ENCODE data around the gene HHAT. TPM values are rescaled to one million over a fixed set of nuclear protein-coding genes. Genes with fewer than 3 reads are reported as not detected.
"Not testable (repeated sequence)": the region's sequence is repeated elsewhere in the genome, so short reads cannot be mapped to it uniquely, and the experiment has no call there.

HHAT gene
- total RNA-seq, 2 donors from 2014 or later: 16.3 to 19.0 TPM

GRCh38 chr1:210654176-210654981 lies 325.7 kb downstream of the HHAT start:
- H3K4me3 ChIP-seq: no peak overlapping the region
- H3K27me3 ChIP-seq (replicated peaks; ENCODE audit: insufficient read depth): no peaks in the 10 kb centered on the region
- H3K9me3 ChIP-seq: no peaks in the 10 kb centered on the region
- no peak overlapping the region for H3K27ac ChIP-seq
- intact Hi-C loops (cut with DNase I): no loop called here
- H3K36me3 ChIP-seq: no peaks in the 10 kb centered on the region
- TF ChIP-seq POLR2AphosphoS5 (IDR thresholded peaks at IDR 0.05): no peak
- no peak for TF ChIP-seq POLR2A (IDR thresholded peaks at IDR 0.05)
- no peak for TF ChIP-seq CTCF (IDR thresholded peaks at IDR 0.05)
- H3K4me1 ChIP-seq (replicated peaks): no peaks in the 10 kb centered on the region
- WGBS: 84% methylated on average over 7 of the region's 7 CpGs
- DNase-seq (ENCODE audit: low spot score): no peak

GRCh38 chr1:210655511-210655910 lies 326.8 kb downstream of the HHAT start:
- 75% methylated on average over 7 of the region's 7 CpGs for WGBS
- TF ChIP-seq POLR2AphosphoS5 (IDR thresholded peaks at IDR 0.05): no peak
- TF ChIP-seq POLR2A (IDR thresholded peaks at IDR 0.05): no peak
- no peak for TF ChIP-seq CTCF (IDR thresholded peaks at IDR 0.05)
- intact Hi-C loops (cut with DNase I): no loop called here
- no peaks in the 10 kb centered on the region for H3K27me3 ChIP-seq (replicated peaks; ENCODE audit: insufficient read depth)
- H3K4me1 ChIP-seq (replicated peaks): no peaks in the 10 kb centered on the region
- H3K36me3 ChIP-seq: no peaks in the 10 kb centered on the region
- no peak overlapping the region for H3K4me3 ChIP-seq
- no peak for DNase-seq (ENCODE audit: low spot score)
- no peaks in the 10 kb centered on the region for H3K9me3 ChIP-seq
- no peak overlapping the region for H3K27ac ChIP-seq

GRCh38 chr1:210657806-210658205 lies 329.1 kb downstream of the HHAT start:
- Histone ChIP-seq H3K4me1 (replicated peaks) (no peaks in the 10 kb centered on the region), H3K9me3 (no peaks in the 10 kb centered on the region), H3K4me3 (no peak overlapping the region), H3K27ac (no peak overlapping the region), H3K36me3 (no peaks in the 10 kb centered on the region), H3K27me3 (replicated peaks; ENCODE audit: insufficient read depth) (no peaks in the 10 kb centered on the region)
- no peak for DNase-seq (ENCODE audit: low spot score)
- intact Hi-C loops (cut with DNase I): no loop called here
- 83% methylated on average over 6 of the region's 6 CpGs for WGBS
- no peak for TF ChIP-seq POLR2AphosphoS5 (IDR thresholded peaks at IDR 0.05)
- TF ChIP-seq POLR2A (IDR thresholded peaks at IDR 0.05): no peak
- no peak for TF ChIP-seq CTCF (IDR thresholded peaks at IDR 0.05)

GRCh38 chr1:210661520-210661919 lies 332.8 kb downstream of the HHAT start:
- DNase-seq (ENCODE audit: low spot score); H3K27ac ChIP-seq; H3K4me3 ChIP-seq; H3K36me3 ChIP-seq; intact Hi-C loops (cut with DNase I); H3K27me3 ChIP-seq (replicated peaks; ENCODE audit: insufficient read depth); H3K9me3 ChIP-seq; H3K4me1 ChIP-seq (replicated peaks): not testable (repeated sequence)
- 96% methylated on average over 4 of the region's 4 CpGs for WGBS

GRCh38 chr1:210662291-210663050 lies 333.8 kb downstream of the HHAT start:
- TF ChIP-seq CTCF (IDR thresholded peaks at IDR 0.05) (no peak), POLR2AphosphoS5 (IDR thresholded peaks at IDR 0.05) (no peak), POLR2A (IDR thresholded peaks at IDR 0.05) (no peak)
- Histone ChIP-seq H3K9me3 (no peaks in the 10 kb centered on the region), H3K27me3 (replicated peaks; ENCODE audit: insufficient read depth) (no peaks in the 10 kb centered on the region), H3K4me1 (replicated peaks) (no peaks in the 10 kb centered on the region), H3K36me3 (no peaks in the 10 kb centered on the region), H3K27ac (no peak overlapping the region), H3K4me3 (no peak overlapping the region)
- intact Hi-C loops (cut with DNase I): no loop called here
- no peak for DNase-seq (ENCODE audit: low spot score)
- 78% methylated on average over 4 of the region's 4 CpGs for WGBS
